Middle frontal gyrus (tissue), 1 donor: ENCODE results near the gene ABCB4.

Experiments
- DNase-seq: peaks from one replicate; pipeline ENCODE4 v3.0.0-alpha.2; 2015; ENCODE audit warnings: low spot score; ENCODE audit errors: extremely low spot score

Gene ABCB4

DNA sequence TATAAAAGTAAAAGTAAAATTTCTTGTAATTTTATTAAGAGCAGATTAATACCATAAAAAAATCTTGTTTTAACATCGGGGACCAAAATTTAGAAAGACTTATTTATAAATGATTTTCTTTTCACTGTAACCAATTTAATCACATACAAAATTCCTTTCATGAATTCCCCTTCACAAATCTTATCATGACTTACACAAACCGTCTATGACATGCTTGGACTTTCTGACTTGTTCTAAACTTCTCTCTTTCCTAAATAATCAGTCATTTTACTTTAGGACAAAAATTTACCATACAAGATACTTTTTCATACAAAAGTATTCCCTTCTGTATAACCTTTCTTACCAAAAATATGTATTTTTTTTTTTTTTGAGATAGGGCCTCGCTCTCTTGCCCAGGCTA lies 120.7 kb downstream of the ABCB4 start:
- no peak for DNase-seq
